HG03135 (cell line): ENCODE data around the gene B3GNT3.
"Not testable (repeated sequence)": the region's sequence is repeated elsewhere in the genome, so short reads cannot be mapped to it uniquely, and the experiment has no call there.

ENCODE experiments used
- ATAC-seq: cut with Tn5 transposase; IDR thresholded peaks from one replicate; pipeline ENCODE4 v1.9.1; 2021; ENCODE audit warnings: mild to moderate bottlenecking, moderate library complexity; ENCODE audit not compliant: unreplicated experiment

B3GNT3 gene

DNA sequence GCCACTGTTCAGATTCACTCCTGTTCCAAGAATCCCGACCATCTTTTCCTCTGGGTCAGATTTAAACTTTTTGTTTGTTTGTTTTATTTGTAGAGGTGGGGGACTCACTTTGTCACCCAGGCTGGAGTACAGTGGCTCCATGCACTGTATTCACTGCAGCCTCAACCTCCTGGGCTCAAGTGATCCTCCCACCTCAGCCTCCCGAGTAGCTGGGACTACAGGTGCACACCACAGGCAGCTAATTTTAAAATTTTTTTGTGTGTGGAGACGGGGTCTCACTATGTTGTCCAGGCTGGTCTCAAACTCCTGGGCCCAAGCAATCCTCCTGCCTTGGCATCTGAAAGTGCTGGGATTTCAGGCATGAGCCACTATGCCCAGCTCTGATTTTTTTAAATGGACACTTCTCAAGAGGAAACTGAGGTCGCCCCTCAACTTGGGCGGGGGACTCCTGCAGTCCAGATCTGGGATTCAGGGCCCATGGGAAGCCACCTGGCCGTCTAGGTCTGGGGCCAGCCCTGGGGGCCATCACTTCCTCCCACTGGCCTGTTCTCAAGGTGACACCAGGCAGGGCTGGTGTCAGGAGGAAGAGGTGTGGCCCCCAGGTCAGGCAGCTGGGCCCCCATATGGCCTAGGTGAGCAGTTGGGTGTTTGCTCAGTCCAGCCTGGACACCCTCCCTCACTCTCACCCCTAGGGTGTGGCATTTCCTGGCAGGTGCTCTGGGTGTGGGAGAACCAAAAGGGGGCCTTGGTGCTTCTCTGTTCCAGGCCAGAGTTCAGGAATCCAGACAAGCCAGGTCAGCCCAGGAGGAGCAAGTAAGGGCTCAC lies 1.3 kb downstream of the B3GNT3 start:
- ATAC-seq, result no peak

DNA sequence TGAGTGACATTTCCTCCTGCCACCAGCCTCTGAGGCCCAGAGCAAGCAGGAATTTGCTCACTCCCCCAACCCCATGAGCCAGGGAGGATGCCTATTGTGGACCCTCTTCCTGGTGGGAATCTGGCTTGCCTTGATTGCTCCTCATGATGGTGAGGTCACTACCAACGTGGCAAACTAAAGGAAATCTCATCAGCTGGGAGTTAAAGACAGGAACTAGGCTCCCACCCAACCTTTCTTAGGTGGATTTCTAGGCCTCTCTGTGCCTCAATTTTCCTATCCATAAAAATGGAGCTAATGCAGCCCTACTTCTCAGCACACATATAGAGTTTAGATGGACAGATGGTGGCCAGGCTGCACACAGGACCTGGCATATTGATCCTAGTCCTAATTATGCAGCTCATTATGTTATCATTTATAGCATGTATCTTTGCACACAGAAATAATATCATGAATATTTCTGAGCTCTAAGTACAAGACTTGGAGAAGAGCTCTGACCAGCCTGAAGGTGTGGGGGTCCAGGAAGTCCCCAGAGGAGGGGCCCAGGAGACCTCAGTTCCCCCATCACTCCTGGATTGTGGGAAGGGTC lies 2.0 kb downstream of the B3GNT3 start:
- no peak for ATAC-seq

DNA sequence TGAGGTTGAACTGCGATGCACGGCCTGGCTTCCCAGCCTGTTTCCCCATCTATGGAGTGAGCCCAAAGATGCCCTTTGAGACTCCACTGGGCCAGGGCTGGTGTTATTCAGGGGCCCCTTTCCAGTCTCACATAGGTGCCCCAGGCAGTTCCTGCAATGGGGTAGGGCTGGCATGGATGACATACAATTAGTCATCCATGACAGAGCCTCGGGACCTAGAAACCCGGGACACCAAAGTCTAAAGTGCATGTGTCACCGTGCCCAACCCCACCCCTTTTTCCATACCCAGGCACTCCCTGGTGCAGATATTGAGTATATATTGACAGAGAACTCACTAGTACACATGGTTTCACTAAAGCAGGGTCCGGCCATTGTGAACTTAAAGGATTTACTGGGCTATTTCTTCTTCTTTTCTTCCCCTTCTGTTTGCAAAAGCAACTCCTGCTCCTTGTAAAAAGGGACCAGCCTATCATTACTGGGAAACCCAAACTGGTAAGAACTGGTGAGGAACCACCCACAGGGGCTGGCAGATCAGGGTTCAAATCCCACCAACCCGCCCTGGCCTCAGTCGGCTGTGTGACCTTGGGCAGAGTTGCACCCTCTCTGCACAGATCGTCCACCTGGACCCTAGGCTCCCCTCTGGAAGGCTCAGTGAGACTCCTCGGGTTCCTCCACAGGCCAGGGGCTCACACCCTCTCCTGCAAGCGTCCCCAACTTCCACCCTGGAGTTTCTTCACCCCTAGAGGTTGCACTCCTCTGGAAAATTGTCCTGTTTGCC lies 2.7 kb downstream of the B3GNT3 start:
- ATAC-seq, result no peak

DNA sequence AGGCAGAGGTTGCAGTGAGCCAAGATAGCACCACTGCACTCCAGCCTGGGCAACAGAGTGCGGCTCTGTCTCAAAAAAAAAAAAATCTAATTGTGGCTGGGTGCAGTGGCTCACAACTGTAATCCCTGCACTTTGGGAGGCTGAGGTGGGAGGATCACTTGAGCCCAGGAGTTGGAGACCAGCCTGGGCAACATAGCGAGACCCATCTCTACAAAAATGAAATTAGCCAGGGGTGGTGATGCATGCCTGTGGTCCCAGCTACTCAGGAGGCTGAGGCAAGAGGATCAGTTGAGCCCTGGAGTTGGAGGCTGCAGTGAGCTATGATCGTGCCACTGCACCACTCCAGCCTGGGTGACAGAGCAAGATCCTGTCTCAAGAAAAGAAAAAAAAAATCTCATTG lies 3.7 kb downstream of the B3GNT3 start:
- not testable (repeated sequence) for ATAC-seq

DNA sequence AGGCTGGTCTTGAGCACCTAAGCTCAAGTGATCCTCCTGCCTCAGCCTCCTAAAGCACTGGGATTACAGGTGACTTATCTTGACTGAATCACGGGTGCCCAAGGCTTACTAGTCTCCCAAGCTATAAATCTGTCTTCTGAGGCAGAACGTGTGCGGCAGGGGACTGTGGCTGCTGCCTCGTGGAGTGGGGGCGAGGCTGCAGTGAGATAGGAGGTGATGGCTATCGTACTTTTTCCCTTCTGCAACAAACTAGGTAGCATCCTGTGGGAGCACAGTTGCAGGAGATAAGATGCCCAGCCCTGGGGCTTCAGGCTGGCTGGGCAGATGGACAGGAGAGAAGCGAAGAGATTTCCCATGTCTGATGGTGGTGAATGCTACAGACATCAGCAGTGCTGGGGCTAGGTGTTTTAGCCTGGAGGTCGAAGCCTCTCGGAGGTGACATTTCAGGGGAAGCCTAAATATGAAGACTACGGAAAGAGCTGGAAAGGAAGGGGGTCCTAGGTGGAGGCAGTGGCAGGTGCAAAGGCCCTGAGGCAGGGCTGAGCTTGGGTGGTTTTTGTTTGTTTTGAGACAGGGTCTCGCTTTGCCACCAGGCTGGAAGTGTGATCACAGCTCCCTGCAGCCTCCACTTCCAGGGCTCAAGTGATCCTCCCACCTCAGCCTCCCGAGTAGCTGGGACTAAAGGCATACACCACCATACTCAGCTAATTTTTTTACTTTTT lies 7.4 kb downstream of the B3GNT3 start:
- no peak for ATAC-seq

DNA sequence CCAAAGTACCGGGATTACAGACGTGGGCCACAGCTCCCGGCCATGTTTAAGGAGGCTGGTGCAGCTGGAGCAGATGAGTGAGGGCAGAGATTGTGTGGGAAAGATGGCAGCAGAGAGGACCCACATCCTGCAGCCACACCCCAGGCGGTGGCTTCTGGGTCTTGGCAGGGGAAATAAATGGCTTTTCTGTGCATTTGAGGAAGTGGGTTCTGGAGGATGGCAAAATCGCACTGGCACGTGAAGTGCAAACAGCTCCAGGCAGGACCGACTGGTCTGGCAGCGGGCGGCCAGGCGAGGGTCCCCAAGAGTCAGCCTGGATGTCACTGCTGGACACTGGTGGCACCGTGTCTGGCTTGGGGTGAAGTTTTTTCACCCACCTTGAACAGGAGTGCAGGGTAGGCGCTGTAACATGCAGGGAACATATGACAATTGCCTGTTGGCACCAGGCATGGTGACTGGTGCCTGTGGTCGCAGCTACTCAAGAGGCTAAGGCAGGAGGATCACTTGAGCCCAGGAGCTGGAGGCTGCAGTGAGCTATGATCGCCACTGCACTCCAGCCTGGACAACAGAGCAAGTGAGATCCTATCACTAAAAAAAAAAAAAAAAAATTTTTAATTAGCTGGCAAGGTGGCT lies 8.4 kb downstream of the B3GNT3 start:
- no peak for ATAC-seq

DNA sequence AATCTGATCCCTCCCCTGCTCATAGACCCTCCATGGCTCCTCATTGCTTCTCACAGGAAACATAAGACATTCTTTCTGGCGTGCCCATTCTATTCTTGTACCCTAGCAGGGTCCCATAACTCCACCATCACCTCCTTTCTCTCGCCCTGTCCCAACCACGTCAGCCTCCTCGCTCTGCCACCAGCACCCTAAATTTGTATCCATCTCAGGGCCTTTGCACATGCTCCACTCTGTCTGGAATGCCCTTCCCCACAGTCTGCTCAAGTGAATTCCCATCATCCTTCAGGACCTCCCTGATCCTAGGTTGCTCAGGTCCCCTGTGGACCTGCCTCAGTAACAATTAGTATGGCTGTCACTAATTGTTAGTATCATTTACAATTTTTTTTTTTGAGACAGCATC lies 10.5 kb downstream of the B3GNT3 start:
- ATAC-seq, result no peak

DNA sequence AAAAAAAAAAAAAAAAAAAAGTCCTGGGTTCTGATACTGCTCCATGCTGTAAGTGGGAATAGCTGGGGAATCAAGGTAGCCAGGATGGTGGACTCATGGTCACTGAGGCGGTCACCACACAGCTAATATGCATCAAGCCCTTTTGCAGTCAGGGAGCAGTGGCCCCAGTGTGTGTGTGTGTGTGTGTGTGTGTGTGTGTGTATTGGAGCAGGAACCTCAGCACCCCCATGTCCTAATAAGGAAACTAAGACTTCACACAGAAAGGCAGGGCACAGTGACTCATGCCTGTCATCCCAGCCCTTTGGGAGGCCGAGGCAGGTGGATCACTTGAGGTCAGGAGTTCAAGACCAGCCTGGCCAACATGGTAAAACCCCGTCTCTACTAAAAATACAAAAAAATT lies 12.0 kb downstream of the B3GNT3 start:
- ATAC-seq, result no peak

DNA sequence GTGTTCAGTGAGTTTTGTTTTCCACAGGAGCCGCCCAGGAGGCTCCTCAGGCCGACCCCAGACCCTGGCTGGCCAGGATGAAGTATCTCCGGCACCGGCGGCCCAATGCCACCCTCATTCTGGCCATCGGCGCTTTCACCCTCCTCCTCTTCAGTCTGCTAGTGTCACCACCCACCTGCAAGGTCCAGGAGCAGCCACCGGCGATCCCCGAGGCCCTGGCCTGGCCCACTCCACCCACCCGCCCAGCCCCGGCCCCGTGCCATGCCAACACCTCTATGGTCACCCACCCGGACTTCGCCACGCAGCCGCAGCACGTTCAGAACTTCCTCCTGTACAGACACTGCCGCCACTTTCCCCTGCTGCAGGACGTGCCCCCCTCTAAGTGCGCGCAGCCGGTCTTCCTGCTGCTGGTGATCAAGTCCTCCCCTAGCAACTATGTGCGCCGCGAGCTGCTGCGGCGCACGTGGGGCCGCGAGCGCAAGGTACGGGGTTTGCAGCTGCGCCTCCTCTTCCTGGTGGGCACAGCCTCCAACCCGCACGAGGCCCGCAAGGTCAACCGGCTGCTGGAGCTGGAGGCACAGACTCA lies 12.9 kb downstream of the B3GNT3 start:
- no peak for ATAC-seq

DNA sequence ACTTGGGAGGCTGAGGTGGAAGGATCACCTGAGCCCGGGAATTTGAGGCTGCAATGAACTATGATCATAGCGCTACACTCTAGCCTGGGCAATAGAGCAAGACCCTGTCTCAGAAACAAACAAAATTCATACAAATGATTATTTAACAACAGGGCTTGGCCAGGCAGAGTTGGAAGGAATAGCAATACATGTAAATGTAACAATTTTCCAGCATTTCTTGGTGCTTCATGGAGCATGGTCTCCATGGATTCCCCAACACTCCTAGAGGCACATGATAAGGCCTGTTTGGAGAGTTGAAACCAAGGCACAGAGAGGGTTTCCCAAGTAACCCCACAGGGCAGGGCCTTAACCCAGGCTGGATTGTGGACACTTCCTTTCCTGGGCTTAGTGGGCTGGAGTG lies 16.2 kb downstream of the B3GNT3 start:
- ATAC-seq, result no peak

DNA sequence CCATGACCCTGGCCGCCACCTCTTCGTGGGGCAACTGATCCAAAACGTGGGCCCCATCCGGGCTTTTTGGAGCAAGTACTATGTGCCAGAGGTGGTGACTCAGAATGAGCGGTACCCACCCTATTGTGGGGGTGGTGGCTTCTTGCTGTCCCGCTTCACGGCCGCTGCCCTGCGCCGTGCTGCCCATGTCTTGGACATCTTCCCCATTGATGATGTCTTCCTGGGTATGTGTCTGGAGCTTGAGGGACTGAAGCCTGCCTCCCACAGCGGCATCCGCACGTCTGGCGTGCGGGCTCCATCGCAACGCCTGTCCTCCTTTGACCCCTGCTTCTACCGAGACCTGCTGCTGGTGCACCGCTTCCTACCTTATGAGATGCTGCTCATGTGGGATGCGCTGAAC lies 16.7 kb downstream of the B3GNT3 start:
- ATAC-seq, result no peak

DNA sequence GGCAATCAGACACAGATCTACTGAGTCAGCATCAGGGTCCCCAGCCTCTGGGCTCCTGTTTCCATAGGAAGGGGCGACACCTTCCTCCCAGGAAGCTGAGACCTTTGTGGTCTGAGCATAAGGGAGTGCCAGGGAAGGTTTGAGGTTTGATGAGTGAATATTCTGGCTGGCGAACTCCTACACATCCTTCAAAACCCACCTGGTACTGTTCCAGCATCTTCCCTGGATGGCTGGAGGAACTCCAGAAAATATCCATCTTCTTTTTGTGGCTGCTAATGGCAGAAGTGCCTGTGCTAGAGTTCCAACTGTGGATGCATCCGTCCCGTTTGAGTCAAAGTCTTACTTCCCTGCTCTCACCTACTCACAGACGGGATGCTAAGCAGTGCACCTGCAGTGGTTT lies 17.2 kb downstream of the B3GNT3 start:
- no peak for ATAC-seq

DNA sequence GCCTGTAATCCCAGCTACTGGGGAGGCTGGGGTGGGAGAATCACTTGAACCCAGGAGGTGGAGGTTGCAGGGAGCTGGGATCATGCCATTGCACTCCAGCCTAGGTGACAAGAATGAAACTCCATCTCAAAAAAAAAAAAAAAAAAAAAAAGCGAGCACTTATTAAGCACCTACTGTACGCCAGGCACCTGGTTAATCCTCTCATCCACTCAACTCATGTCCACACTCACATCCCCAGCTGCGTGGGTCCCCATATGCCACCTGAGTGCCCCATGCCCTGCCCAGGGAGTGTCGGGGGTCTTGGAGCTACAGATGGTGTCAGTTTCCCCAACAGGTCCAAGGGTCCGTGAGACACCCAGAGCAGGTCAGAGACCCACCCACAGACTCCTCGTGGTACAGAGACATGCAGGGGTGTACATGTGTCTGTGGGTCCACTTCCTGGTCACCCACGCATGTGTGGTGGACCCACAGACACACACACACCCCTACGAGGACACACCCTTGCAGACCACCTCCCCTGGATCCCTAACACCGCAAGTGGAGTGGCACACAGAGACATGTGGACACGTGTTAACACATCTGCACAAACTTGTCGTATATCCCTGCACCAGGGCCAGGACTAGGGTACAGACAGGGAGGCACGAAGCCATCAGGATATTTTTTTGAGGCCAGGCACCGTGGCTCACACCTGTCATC lies 22.9 kb downstream of the B3GNT3 start:
- no peak for ATAC-seq

DNA sequence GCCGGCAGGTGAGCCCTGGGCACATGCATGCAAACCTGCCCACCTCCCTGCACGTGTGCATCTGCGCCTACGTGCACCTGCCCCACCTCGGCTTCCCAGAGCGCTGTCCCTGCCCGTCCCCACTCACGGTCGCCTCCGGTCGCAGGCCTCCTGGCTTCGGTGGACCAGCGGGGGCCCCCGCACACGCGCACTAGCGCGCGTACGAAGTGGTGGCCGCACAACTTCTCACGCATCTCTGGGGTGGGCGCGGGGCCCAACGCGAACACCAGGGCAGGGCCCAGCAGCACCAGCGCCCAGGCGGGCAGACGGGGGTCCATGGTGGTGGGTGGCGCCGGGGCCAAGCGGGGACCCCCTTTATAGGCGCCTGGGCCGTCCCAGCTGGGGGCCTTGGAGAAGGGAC lies 26.3 kb downstream of the B3GNT3 start, which contains the start of gene INSL3:
TSS of gene INSL3 (minus strand) at position 330 of the 400 bp plus-strand sequence. CDS start at position 317, 13 bp downstream.
- ATAC-seq, result no peak

DNA sequence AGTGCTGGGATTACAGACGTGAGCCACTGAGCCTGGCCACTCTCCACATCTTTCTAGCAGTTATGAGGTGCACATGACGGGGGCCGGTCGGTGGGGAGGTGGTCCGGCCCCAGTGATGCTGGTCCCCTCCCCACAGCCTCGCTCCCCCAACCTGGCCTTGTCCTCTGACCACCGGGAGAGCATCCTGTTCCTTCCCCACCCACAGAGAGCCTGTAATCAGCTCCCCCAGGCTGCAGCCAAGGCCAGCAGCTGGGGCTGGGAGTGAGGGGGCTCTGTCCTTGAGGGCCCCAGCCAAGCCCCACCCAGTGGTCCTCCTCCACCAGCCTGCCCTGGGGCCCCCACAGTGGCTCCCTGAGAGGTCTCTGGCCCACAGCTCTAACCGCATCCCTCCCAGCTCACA lies 29.4 kb downstream of the B3GNT3 start:
- no peak for ATAC-seq

DNA sequence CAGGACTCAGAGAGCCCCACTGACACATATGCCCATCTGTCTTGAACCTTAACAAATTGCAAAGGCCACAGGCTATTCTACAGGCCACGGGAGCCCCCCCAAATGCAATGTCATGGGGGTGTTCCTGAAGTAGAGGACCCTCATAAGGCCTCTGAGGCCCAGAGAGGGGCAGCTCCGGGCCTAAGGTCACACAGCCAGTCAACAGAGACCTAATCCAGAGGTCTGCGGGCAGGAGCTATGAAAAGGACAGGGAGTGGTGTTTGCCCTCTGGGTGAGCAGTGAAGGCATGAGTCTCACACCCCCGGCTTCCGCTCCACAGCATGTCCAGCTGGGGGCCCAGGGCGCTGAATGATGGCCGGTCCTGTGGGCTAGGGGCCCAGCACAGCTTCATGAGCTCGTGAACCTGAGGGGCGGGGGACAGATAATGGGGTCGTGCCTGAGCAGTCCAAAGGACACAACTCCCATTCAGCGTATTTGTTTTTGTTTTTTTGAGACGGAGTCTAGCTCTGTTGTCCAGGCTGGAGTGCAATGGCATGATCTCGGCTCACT lies 31.6 kb downstream of the B3GNT3 start:
- ATAC-seq, result no peak

DNA sequence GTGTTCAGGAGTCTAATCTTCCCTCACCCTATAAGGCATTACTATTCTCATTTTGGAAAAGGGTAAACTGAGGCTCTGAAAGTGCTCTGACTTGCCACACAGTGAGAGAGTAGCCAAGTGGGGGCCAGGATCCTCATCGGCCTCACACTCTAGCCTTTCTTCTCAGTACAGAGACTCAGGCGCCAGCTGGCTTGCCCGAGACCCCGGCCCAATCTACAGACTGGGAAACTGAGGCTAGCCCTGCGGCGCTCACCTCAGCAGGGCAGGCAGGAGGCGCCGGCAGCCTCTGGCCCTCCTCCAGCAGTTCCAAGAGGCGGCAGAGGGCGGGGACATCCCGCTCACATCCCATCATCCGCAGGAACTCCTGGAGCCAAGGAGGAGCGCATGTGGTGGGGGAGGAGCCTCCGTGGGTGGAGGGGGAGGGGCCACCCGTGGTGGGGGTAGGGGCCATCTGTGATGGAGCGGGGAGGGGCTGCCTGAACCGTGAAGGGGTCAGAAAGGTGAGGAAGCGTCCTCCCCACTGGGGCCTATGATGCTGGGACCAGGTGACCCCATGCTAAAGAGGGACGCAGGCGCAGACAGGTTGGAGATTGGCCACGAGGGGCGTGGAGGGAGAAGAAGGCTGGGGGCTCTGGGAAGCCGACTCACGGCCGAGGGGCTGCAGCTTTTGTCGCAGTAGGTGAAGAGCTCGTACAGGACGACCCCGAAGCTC lies 35.1 kb downstream of the B3GNT3 start:
- ATAC-seq, result no peak

DNA sequence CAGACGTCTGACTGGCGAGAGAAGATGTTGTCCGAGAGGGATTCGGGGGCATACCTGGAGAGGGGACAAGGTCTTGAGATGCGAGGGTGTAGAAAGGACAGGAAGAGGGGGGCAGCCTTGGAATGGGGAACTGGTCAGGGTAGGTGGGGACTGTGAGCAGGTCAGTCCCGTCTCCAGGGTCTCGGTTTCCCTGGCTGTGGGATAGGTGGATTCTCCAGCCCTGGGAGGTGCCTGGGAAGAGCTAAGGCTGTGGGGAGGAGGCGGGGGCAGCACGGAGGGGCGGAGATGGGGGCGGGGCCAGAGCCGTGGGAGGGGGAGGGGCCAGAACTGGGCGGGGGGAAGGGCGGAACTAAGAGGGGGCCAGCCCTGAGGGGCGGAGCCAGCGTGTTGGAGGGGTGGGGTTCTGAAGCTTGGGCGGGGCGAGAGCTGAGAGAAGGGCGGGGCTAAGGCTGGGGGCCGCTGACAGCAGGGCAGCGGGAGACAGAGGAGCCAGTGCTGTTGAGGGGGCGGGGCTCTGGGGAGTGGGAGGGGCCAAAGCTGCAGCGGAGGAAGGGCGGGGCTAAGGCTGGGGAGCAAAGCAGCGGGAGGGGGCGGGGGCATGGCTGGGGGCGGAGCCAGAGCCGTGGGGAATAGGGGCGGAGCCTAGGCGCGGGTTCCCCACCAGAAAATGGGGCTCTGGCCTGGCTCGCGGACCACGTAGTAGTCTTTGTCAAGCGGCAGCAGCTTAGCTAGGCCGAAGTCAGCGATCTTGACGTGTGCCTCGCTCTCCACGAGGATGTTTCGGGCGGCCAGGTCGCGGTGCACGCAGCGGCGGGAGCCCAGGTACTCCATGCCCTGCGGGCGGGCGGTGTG lies 35.9 kb downstream of the B3GNT3 start:
- no peak for ATAC-seq
